ENCODE data around the gene NAA80.

NAA80 gene

DNA sequence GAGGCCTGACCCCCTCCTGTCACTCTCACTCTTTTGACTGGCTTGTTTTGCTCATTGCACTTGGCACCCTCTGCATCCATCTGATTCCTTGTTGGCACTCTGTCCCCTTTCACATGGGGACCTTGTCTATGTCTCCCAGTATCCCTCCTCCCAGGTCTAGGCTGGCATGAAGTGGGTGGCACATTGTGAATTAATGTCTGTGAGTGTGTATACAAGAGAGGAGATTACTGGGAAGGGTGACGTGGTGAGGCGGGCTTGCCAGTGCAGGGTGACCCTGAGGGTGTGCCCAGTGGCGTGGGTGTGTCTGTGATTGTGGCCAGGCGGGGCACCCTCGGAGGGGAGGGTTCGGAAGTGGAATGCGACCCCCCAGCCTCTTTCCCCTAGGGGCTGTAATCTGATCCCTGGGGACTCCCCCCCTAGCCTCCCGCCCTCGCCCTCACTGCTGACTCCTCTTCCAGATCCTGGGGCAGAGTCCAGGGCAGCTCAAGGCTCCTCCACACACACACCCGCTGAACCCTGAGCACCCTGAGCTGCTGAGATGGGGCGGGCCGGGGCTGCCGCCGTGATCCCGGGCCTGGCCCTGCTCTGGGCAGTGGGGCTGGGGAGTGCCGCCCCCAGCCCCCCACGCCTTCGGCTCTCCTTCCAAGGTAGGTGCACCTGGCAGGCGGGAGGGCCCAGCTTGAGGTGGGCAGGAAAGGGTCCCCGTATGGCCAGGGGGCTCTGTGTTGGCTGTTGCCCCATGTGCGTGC, 30.3 kb downstream of the NAA80 start, which contains the start of gene SEMA3B:
SEMA3B (plus strand) TSS at position 445 of the 749 bp plus-strand sequence; CDS start at position 539, 94 bp downstream.
- Histone ChIP-seq H3K36me3 (ENCODE audit: insufficient read depth) (no peaks in the 10 kb centered on the region), H3K4me1 (ENCODE audit: low read depth, poor library complexity, severe bottlenecking) (no peaks in the 10 kb centered on the region), H3K27ac (no peak within 1 kb of the TSS), H3K4me3 (IDR thresholded peaks at IDR 0.05; ENCODE audit: insufficient read depth, low read depth, low read length) (no peak within 1 kb of the TSS), H3K27me3 (ENCODE audit: insufficient read depth, low read depth) (peaks cover 20% of the 10 kb centered on the region; the same call in 1 of the 2 replicates), H2AFZ (ENCODE audit: low read depth) (no peak within 1 kb of the TSS), H3K9ac (no peak within 1 kb of the TSS), H4K20me1 (ENCODE audit: insufficient read depth) (no peaks in the 10 kb centered on the region), H3K79me2 (ENCODE audit: insufficient read depth, low read depth) (no peaks in the 10 kb centered on the region), H3K4me2 (no peak within 1 kb of the TSS)
- TF ChIP-seq, protein P1, sequence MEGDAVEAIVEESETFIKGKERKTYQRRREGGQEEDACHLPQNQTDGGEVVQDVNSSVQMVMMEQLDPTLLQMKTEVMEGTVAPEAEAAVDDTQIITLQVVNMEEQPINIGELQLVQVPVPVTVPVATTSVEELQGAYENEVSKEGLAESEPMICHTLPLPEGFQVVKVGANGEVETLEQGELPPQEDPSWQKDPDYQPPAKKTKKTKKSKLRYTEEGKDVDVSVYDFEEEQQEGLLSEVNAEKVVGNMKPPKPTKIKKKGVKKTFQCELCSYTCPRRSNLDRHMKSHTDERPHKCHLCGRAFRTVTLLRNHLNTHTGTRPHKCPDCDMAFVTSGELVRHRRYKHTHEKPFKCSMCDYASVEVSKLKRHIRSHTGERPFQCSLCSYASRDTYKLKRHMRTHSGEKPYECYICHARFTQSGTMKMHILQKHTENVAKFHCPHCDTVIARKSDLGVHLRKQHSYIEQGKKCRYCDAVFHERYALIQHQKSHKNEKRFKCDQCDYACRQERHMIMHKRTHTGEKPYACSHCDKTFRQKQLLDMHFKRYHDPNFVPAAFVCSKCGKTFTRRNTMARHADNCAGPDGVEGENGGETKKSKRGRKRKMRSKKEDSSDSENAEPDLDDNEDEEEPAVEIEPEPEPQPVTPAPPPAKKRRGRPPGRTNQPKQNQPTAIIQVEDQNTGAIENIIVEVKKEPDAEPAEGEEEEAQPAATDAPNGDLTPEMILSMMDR (conservative IDR thresholded peaks at IDR 0.05; ENCODE audit: low read depth, low read length) = no peak

DNA sequence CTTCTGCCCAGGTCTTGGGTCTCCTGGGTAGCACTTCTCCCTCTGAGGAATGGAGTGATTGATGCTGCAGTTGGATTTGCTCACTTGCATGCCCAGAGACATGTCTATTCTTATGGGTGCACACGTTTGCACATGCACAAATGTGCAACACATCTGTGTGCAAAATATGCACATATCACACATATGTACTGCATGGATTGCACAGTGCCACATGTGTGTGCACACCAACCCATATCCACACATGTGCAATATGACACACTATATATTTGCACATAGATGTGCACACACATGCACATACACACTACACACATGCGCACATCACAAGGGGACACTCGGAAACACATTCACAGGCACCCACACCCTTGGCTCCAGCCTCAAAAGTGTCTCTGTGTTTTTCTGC, 30.9 kb downstream of the NAA80 start:
- Histone ChIP-seq H3K27me3 (ENCODE audit: insufficient read depth, low read depth) (peaks cover 18% of the 10 kb centered on the region; the same call in 1 of the 2 replicates), H4K20me1 (ENCODE audit: insufficient read depth) (no peaks in the 10 kb centered on the region), H3K27ac (no peak overlapping the region), H3K9ac (no peak overlapping the region), H3K4me1 (ENCODE audit: low read depth, poor library complexity, severe bottlenecking) (no peaks in the 10 kb centered on the region), H3K79me2 (ENCODE audit: insufficient read depth, low read depth) (no peaks in the 10 kb centered on the region), H2AFZ (ENCODE audit: low read depth) (no peak overlapping the region), H3K36me3 (ENCODE audit: insufficient read depth) (no peaks in the 10 kb centered on the region), H3K4me3 (IDR thresholded peaks at IDR 0.05; ENCODE audit: insufficient read depth, low read depth, low read length) (no peak overlapping the region), H3K4me2 (no peak overlapping the region)
- TF ChIP-seq, protein P1 (conservative IDR thresholded peaks at IDR 0.05; ENCODE audit: low read depth, low read length) = no peak

DNA sequence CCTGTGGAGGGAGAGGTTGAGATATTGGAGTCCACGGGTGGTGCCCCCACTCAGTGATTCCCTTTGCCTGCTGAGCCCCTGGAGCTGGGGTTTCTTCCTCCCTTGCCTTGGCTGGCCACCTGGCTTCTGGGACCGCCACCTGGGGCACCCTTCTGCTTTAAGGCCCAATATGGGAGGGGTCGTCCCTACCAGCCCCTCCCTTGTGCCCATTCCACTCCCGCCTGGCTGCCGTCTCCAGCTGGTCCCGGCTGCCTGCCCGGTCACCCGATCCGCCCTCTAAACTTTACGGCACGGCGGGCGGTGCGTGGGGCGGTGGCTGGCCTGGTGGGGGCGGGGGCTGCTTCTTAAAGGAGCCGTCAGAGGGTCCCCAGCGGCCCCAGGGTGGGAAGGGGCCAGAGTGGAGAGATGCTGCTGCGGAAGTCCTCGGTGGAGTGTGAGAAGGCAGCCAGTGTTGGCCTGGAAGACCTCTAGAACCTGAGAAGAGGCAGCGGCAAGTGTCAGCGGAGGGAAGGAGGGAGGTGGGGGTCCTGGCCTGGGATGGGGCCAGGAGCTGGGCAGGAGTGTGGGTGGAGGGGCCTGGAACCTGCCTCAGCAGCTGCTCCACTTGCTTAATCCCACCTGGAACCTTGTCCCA, 31.8 kb downstream of the NAA80 start:
- Histone ChIP-seq H3K79me2 (ENCODE audit: insufficient read depth, low read depth) (no peaks in the 10 kb centered on the region), H2AFZ (ENCODE audit: low read depth) (no peak overlapping the region), H3K27ac (no peak overlapping the region), H3K4me1 (ENCODE audit: low read depth, poor library complexity, severe bottlenecking) (no peaks in the 10 kb centered on the region), H3K4me3 (IDR thresholded peaks at IDR 0.05; ENCODE audit: insufficient read depth, low read depth, low read length) (no peak overlapping the region), H4K20me1 (ENCODE audit: insufficient read depth) (no peaks in the 10 kb centered on the region), H3K4me2 (no peak overlapping the region), H3K9ac (no peak overlapping the region), H3K27me3 (ENCODE audit: insufficient read depth, low read depth) (peaks cover 18% of the 10 kb centered on the region; the same call in 1 of the 2 replicates), H3K36me3 (ENCODE audit: insufficient read depth) (no peaks in the 10 kb centered on the region)
- TF ChIP-seq, protein P1 (conservative IDR thresholded peaks at IDR 0.05; ENCODE audit: low read depth, low read length) = no peak

DNA sequence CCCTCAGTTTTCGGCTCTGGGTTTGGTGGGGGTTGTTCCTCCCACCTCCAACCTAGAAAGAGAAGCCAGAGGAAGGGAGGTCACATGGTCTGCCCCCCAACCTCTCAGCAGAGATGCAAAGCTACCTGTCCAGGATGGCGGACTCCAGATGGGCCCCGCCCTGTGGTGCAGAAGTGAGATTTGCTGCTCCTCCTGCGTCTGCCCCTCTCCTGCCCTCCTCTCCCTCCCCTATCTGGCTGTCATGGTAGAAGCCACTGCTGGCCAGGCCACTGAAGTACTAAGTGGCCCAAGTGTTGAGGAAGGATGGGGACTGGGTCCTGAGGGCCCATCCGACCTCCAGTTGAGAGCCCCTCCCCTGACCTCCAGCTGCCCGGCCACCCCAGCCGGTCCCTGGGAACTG, 32.4 kb downstream of the NAA80 start:
- no peak overlapping the region for H3K9ac ChIP-seq

More for the DNA sequence above, 32.4 kb downstream of the NAA80 start:
- Histone ChIP-seq H3K27ac (no peak overlapping the region), H4K20me1 (ENCODE audit: insufficient read depth) (no peaks in the 10 kb centered on the region), H3K4me1 (ENCODE audit: low read depth, poor library complexity, severe bottlenecking) (no peaks in the 10 kb centered on the region), H2AFZ (ENCODE audit: low read depth) (no peak overlapping the region), H3K36me3 (ENCODE audit: insufficient read depth) (no peaks in the 10 kb centered on the region), H3K27me3 (ENCODE audit: insufficient read depth, low read depth) (peaks cover 18% of the 10 kb centered on the region; the same call in 1 of the 2 replicates), H3K4me2 (no peak overlapping the region), H3K4me3 (IDR thresholded peaks at IDR 0.05; ENCODE audit: insufficient read depth, low read depth, low read length) (no peak overlapping the region), H3K79me2 (ENCODE audit: insufficient read depth, low read depth) (no peaks in the 10 kb centered on the region)
- TF ChIP-seq, protein P1 (conservative IDR thresholded peaks at IDR 0.05; ENCODE audit: low read depth, low read length) = no peak

All from KMS-11 (cell line).